Stimulated activated CD4-positive, alpha-beta T cell treated with anti-CD3 and anti-CD28 coated beads, Interleukin-2, amount 100 ng/mL, for 24 hours (primary cell): ENCODE measurements around the gene TSR1.
"Not testable (repeated sequence)": the region's sequence is repeated elsewhere in the genome, so short reads cannot be mapped to it uniquely, and the experiment has no call there.

Source experiments
- DNase-seq, 2 donors: peaks; one replicate each; pipeline ENCODE4 v3.0.0-alpha.2; 2020

The TSR1 gene

GRCh38 chr17:2335726-2336214 lies 487 bp downstream of the TSR1 start:
- peak; percentile 18 to 26 for DNase-seq

- DNase-seq, result no peak
Observed at GRCh38 chr17:2331303-2331702, 5.0 kb downstream of the TSR1 start.

GRCh38 chr17:2323629-2324314 lies 12.5 kb downstream of the TSR1 start:
- DNase-seq, result no peak

GRCh38 chr17:2321399-2321798 lies 14.9 kb downstream of the TSR1 start:
- no peak for DNase-seq

GRCh38 chr17:2319051-2319450 lies 17.2 kb downstream of the TSR1 start:
- DNase-seq, result no peak

GRCh38 chr17:2317796-2318195 lies 18.5 kb downstream of the TSR1 start:
- DNase-seq, result no peak

GRCh38 chr17:2316916-2317205 lies 19.4 kb downstream of the TSR1 start:
- DNase-seq, result not testable (repeated sequence)

GRCh38 chr17:2312736-2313135 lies 23.5 kb downstream of the TSR1 start:
- DNase-seq, result no peak

- DNase-seq, result no peak
Observed at GRCh38 chr17:2309338-2310154, 26.7 kb downstream of the TSR1 start.

- DNase-seq, result no peak
Observed at GRCh38 chr17:2304931-2305330, 31.3 kb downstream of the TSR1 start.

GRCh38 chr17:2303204-2304188 lies 32.8 kb downstream of the TSR1 start, which contains the start of the genes SMG6 and SRR:
Gene SMG6, minus strand, starts transcription at chr17:2303785. Its CDS starts 65 bp downstream, at chr17:2303720.
Gene SRR, plus strand, starts transcription at chr17:2303950. Its CDS starts 11,611 bp downstream, at chr17:2315561.
- peak; percentile 95 for DNase-seq

- no peak for DNase-seq
Observed at GRCh38 chr17:2302778-2303203, 33.5 kb downstream of the TSR1 start.

- no peak for DNase-seq
Observed at GRCh38 chr17:2299756-2300155, 36.5 kb downstream of the TSR1 start.

- no peak for DNase-seq
Observed at GRCh38 chr17:2299136-2299535, 37.1 kb downstream of the TSR1 start.

- no peak for DNase-seq
Observed at GRCh38 chr17:2297023-2297422, 39.2 kb downstream of the TSR1 start.

GRCh38 chr17:2295575-2295974 lies 40.7 kb downstream of the TSR1 start:
- no peak for DNase-seq

GRCh38 chr17:2292100-2292499 lies 44.2 kb downstream of the TSR1 start:
- no peak for DNase-seq

- no peak for DNase-seq
Observed at GRCh38 chr17:2289878-2290478, 46.3 kb downstream of the TSR1 start.

- no peak for DNase-seq
Observed at GRCh38 chr17:2283302-2283701, 53.0 kb downstream of the TSR1 start.

- no peak for DNase-seq
Observed at GRCh38 chr17:2282297-2282873, 53.9 kb downstream of the TSR1 start.

- DNase-seq, result no peak
Observed at GRCh38 chr17:2279707-2280106, 56.5 kb downstream of the TSR1 start.
